NCI-H2029 (cell line): ENCODE measurements around the gene LRP1B.
"Not testable (repeated sequence)": the region's sequence is repeated elsewhere in the genome, so short reads cannot be mapped to it uniquely, and the experiment has no call there.

Experiments used
- DNase-seq: peaks from one replicate; lab custom pipeline; 2025; lab: John Stamatoyannopoulos, UW

The LRP1B gene

DNA sequence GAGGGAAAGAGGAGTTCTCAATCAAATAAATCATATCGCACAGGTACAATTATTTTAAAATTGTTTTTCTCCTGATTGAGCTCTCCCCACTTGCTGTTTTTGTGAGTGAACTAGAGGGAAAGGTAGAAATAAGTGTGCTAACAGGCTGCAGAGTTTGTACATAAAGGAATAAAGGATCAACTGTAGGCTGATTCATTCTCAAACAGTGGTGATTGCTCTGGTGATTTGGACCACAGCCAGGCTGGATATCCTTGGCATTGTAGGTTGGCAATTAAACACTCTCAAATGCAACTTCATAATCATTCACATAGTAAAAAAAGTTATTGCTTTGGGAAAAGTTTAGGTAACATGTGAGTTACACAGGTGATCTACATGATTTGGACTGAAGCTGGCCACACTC lies 29.8 kb downstream of the LRP1B start:
- no peak for DNase-seq

DNA sequence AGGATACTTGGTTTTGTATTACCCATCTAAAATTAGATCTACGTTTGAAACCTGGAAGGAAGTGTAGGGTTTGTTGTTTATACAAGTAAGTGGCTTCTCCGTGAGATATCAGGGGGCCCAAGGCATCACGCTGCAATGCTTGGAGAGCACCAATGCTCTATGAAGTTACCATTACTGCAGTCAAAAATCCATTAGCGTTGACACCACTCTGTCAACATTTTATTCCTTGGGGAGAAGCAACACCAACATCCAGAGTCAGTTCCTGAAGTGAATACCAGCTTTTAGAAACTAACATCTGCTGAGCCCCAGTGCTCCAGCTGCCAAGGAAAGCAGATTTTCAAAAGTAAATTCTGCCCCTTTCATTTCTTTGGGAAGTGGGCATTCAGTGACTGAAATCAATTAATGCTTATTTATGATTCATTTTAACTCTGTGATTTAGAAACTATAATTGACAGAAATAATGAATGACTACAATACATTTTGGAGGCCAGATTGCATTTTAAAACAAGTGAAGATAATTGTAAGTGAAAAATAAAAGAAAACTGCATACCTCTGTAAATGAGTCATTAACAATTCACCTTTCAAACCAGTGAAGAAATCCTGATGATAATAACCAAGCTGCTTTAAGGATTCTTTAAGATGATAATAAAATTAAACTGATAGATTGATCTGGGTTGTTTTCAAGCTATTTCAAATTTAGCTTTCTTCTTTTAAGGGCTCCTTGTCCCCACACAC lies 30.5 kb downstream of the LRP1B start:
- no peak for DNase-seq

DNA sequence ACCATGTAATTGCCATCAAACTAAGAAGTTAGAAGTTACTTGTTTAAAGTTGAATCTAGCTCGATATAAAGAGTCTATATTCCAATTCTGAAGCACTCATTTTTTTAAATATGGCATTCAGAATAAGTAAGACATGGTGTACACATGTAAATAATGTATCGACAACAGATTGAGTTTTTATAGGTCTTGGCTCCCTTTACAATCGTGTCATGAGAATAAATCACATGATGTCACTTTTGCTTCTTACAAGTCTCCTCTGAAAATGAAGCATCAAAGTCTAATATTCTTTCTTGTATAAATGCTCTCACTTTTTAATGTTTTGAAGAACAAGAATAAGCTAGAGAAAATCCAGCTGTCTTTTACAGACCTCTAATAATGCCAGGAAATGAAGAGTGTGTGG lies 33.1 kb downstream of the LRP1B start:
- no peak for DNase-seq

DNA sequence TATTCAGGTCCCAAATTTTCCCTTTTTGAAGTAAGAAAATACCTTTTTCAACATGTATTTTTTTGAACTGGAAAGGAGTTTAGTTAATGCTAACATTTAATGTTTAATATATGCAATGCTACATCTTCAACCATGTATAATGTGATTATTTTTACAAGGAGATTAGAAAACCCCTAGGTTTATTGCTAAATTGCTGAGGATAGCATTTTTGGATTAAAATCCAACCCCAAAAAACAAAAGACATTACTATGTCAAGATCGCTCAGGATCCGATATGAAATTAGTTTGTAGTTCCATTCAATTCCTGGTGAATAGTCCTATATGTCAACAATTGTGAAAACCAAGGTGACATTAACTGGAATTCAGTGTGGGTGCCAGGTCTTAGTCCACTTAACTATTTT lies 35.2 kb downstream of the LRP1B start:
- DNase-seq: no peak

DNA sequence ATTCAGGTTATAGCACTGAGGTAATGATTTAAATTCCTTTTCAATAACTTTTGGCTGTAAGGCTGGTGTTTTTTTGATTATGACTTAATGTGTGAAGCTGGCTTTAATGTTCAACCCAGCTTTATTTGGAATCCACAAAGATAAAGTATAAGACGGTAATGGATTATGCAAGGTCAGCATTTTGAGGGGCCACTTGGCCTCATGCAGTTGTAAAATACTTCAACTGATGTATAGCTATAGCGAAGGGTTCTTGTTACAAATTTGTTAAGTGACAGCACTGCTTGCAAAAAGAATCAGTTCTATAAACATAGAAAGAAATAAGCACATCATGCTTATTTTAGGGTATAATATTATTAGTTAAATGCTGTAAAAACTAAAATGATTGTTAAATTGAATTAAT lies 36.6 kb downstream of the LRP1B start:
- no peak for DNase-seq

DNA sequence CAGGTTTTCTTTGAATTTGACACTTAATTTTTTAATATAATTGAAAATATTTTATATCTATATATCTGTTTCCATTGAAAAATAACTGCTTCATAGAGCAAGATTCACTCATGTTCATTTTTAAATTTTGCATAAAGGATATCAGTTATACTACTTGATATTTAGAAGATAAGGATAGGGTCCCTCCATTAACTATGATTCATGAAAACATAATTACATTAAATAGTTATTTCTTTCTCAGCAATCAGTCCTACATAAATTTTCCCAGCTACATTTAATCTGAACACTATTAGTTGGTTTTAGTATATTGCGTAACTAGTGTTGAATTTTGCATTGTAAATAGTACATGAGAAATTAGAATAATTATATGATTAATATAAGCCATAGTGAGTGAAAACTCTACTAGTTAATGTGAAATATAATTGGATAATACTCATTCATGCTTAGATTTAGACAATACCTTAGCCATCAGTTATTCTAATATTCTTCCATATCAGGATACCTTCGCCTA lies 42.7 kb downstream of the LRP1B start:
- no peak for DNase-seq

DNA sequence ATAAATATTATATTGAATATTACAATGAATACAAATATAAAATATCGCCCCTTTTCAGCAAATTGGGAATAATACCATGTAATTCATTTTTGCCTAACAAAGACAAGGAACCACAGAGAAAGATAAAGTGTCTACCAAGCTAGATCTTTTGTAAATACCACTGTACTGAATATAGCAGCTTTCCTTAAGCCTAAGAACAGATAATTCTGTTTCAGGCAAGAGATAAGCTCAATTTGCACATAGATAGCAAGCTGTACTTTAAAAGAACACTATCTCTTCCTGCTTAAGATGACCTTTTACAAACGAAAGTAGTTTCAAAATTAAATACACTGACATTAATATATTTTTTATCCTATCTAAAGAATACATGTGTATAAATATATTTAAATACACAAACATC lies 43.2 kb downstream of the LRP1B start:
- DNase-seq: not testable (repeated sequence)

DNA sequence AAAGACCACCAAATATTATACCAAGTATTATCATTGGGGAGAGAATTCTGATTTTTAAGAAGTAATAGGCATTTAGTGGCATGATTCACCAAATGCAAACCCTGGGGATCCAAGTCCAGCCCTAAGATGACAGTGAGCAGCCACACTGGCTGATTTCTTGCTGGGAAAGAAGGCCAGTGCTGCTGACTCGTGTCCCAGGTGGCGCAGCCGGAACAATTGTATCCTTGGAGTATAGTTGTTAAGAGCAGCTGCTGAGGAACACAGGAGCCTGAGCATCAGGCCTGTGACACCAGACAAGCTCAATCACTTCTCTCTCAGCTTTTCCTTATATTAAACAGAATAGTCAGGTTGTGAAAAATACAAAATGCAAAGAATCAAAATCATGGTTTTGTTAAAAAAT lies 48.4 kb downstream of the LRP1B start:
- DNase-seq: no peak

DNA sequence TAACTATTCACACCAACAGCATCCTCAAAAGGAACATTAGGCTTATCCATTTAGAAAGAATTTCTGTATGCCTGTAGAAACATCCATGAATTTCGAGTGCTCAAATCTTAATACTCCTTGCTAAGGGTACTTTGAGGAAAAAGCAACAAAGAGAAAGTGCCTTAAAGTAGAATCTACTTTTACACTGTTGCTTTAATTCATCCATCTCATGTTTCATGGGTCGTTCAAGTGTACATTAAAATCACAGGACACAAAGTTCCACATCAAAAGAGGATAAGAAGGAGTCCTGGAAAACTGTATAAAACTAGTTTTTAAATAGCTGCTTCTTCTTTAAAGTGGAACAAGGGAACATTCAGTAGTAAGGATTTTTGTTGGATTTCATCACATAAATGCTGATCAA lies 54.5 kb downstream of the LRP1B start:
- DNase-seq: no peak

DNA sequence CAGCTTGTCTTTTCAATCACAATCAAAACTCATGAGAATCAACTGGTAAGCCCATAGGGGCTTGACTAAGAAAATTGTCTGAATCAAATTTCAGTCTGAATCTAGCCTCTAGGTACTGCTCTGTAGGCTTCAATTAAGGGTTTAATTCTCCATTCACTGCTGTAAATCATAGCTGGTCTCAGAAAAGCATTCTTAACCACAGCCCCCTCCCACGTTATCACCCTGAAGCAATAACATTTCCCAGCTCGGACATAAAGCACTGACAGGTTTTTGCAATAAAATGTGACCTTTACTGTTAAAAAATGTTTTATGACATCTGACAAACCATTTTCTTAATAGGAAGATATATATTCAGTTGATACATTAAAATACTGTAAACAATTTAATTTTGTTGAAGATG lies 55.0 kb downstream of the LRP1B start:
- DNase-seq: no peak

DNA sequence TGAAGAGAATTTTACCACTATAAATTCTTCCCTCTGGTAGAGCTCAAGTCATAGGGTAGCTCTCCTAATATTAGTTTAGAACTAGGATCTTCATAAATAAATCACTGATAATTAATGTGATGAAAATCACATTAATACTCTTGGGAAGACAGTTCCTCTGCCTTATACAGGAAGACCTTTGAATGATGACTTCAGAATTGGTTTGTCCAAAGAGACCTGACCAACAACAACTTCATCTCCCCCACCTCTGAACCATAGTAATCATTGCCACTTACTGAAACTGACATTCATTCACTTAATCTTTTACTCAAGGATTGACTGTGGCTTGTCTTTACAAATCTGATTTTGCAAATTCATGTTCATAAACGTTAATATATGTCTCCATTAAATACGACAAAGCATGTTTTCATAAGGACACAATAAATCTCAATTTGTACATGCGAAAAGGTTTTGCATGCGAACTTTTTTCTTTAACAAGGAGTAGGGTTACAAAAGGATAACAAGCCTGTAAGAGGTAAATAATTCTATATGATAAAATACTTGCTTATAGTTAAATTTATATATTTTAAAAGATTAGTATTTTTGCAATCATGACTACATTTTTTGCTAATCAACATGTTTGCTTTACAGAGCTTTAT lies 61.4 kb downstream of the LRP1B start:
- no peak for DNase-seq

DNA sequence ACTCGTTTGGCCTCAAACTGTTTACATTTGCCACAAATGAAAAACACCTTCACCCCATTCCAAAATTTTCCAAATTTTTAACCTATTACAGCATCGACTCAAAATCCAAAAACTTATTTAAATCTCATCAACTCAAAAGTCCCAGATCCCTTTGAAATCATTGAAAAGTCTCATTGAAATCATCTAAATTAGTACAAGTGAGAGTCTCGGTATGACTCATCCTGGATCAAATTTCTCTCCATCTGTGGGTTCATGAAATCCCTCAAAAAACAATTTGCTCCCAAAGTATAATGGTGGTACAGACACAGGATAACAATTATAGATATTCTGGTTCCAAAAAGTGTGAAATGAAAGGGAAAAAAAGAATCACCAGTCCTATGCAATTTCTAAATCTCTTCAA lies 65.1 kb downstream of the LRP1B start:
- no peak for DNase-seq

DNA sequence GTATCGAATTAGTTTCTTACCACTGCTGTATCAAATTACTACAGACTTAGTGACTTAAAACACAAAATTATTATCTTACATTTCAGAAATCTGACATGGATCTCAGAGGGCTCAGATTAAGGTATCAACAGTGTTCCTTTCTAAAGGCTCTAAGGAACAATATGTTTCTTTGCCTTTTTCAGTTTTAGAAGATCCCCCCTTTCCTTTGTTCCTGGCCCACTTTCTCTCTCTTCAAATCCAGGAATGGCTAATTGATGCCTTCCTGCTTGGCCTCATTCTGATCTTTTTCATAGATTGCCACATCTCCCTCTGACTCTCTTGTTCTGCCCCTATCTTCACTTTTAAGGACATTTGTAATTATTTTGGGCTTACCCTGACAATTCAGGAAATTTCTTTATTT lies 65.7 kb downstream of the LRP1B start:
- DNase-seq: no peak

DNA sequence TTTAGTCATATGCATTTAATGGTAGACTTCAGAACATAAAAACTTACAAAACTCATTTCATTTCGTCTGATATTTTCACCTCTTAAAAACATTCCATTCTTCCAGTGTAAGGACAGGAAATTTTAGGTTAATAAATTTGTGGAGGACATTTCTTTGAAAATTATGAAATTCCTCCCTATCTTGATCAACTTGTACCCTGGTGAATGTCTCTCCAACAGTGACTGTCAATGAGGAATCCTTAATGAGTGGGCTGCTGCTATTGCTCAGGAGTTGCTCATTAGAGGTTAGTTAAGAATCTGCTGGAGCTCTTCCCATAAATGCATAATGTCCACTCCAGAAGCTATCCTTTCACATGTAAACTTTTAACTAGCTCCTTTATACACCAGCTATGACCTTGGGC lies 69.1 kb downstream of the LRP1B start:
- no peak for DNase-seq

DNA sequence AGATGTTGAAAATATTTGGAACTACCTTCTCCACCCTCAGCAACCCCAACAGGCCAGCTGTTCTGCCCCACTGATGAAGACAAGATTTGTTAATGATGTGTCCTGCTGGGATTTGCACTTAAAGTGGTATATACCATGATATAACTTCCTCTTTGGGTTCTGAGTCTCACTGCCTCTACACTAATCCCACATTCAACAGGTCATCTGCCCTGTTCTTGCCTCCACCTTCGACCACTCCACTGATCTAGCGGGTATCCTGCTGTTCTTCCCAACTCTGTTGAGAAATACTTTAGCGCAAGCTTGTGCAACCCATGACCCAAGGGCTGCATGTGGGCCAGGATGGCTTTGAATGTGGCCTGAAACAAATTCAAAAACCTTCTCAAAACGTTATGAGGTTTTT lies 72.7 kb downstream of the LRP1B start:
- no peak for DNase-seq

DNA sequence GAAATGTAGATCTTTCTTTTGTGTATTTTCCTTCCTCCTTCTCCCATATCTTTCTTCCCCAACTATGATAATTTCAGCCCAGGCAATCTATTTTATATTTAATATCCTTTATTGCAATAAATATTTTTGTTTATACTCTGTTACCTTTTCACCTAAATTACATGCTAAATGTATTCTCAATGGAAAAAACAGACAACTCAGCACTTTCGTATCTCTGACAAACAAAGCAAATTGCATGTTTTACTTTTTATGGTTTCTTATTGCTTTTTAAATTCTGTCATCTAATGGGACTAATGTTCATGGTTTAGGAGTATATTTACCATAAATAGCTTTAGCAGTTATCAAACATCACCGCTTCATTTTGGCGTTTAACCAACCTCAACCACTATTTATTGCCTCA lies 74.0 kb downstream of the LRP1B start:
- DNase-seq: no peak

DNA sequence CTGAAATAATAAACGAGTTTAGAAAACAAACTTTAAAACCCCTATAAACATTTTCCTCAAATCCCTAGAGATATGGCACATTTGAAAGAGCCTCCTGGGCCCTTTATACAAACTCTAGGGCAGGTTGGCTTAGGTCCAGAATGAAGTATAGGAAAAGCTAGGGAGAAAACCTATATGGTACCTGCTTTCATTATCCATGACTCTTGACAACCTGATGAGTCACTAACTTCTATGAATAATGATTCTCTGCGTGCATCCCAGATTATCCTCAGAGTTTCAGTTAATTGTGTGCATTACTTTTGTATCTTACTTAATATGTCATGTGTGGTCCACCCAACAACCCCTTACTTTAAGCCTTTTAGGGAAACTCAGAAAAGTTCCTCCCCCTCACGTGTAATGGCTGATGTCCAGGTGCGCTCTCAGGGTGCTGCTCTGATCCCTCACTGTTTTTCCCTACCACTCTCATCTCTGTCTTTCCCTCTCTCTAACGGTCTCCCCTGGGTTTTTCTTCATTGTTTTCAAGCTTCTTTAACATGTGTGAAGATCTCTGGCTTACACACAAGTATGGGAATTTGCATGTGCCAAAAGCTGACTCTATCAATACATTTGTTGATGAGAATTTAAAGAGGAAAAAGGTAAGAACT lies 78.5 kb downstream of the LRP1B start:
- no peak for DNase-seq

DNA sequence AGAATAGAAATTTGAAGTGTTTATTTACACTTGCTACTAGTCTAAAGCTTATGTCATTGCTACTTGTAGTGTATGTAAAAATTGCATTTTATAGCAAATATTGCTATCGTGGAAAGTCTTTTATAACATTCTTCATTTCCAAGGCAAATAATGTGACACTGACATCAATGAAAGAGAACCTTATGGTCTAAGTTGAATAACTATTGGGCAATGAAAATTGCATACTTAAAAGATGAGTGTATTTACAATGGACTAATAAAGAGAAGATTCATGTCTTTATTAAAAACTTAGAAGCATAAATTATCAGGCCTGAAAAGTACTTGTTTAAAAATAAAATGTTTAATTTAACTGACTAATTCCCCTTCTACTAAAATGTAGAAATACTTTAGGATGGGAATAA lies 82.2 kb downstream of the LRP1B start:
- DNase-seq: no peak

DNA sequence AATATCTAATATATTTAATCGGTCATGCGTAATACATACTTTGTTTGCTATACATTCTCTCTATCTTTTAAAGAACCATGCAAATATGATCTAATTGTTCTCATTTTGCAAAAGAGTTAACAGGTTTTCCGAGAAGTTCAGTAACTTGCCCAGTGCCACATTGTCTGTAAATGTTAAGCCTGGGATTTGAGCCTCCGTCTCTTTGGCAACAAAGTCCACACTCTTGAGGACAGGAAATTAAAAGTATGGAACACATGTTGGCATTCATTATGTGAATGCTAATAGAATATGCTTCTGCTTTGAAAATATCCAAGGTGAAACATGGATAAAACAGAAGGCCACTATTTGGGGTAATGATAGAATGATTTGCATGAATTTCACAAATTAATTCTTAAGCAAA lies 85.2 kb downstream of the LRP1B start:
- no peak for DNase-seq

DNA sequence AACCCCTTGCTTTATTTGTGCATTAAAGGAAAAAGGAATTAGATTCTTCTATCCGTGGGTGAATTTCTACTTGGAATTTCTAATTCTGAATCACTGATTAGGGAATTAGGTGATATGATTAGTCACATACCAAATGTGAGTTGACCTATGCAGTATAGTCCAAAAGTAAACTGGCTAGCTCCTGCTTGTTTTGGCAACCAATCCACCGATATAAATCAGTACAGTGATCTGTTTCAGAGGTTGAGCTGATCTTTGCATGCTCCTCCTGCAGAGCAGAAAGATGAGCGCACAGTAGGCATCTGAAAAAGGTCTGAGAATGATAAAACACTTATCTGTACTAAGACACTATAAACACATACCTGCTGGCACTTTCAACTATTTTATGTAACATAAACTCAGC lies 86.6 kb downstream of the LRP1B start:
- no peak for DNase-seq

DNA sequence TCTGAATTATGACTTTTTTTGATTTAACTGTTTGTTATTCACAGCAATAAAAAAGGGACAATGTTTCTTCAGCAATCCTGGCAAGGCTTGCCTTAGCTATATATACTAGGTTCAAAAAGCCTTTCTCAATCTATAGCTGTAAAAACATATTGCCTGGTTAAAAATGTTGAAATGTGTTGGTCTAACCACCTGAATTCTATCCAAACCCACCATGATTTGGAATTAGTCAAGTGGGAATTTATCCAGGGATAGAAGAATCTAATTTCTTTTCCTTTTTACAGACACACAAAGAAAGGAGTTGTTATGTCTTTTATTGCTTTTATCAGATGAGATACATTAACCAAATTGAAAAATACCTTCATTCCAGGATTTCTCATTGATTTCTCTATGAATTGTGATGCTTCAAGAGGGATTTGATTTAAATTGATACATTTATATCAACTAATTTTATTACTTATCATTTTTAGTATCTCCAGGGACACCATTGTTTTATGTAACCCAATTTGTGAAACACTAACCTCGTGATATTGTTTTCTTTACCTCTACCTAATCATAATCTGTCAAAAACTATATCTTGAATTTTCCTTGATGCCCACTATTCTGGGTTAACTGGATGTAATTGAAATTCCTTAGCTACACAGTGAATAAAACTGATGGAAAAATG lies 88.1 kb downstream of the LRP1B start:
- DNase-seq: no peak

DNA sequence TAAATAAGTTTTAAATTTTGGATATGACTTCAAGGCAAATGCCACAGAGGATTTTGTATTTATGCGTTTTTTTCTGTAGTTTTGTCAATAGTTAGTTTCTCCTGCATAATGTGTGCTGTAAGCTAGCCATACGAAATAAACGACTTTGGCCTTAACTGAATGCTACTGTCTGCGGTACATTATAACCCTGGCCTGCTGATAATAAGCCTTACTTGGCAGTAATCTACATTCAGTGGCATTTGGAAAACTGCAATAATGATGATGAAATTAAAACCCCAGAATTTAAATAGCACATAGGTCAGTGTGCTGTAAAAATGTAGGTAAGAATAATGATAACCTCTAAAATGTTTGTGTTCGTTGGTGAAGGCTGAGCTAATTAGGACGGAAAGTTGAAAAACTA lies 88.8 kb downstream of the LRP1B start:
- DNase-seq: no peak

DNA sequence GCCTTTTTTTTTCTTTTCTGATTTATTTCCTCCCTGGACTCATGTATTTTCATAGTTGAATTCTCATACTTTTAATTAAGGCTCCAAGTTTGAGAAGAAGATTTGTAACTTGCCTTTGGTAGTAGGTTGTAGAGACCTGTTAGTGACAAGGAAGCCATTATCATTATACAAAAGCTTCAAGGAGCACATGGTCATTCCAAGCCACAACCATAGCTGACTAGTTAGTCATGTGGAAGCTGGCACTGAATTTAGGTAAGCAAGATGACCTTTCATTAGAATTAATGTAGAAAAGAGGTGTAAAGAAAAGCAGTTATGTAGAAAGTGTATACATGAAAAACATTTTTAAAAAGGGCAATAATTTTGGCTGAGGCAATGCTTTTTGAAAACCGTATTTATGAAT lies 89.7 kb downstream of the LRP1B start:
- DNase-seq: no peak
